Kidney capillary endothelial cell (primary cell): ENCODE data around the gene CLEC16A.

Experiments used
- DNase-seq: peaks from one replicate; pipeline ENCODE4 v3.0.0-alpha.2; 2018; ENCODE audit warnings: low spot score

Gene CLEC16A

GRCh38 chr16:11060842-11061241 lies 116.5 kb downstream of the CLEC16A start:
- no peak for DNase-seq

DNA sequence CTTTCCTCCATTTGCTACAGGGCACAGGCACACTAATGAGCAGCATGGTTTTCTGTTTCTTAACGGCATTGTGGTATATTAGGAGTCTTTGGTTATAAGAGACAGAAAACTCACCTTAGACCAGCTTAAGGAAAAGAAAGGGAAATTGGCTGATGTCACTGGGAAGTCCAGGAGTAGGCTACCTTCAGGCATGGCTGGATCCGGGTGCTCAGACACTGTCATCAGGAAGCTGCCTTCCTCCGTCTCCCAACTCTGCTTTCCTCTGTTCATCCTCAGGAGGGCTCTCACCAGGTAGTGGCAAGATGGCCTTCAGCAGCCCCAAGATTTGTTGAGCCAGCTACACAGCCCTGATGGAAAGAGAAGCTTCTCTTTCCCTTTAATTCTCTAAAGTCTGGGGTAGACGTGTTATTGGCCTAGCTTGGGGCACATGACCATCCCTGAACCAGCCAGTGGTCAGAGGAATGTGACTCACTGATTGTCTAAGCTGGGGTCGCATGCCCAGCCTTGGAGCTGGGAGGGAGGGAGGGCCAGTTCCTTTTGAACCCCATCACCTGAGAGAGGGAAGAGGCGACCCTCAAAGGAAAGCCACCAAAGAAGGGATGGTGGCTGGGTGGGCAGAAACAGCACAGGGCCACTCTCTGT lies 117.4 kb downstream of the CLEC16A start:
- no peak for DNase-seq

DNA sequence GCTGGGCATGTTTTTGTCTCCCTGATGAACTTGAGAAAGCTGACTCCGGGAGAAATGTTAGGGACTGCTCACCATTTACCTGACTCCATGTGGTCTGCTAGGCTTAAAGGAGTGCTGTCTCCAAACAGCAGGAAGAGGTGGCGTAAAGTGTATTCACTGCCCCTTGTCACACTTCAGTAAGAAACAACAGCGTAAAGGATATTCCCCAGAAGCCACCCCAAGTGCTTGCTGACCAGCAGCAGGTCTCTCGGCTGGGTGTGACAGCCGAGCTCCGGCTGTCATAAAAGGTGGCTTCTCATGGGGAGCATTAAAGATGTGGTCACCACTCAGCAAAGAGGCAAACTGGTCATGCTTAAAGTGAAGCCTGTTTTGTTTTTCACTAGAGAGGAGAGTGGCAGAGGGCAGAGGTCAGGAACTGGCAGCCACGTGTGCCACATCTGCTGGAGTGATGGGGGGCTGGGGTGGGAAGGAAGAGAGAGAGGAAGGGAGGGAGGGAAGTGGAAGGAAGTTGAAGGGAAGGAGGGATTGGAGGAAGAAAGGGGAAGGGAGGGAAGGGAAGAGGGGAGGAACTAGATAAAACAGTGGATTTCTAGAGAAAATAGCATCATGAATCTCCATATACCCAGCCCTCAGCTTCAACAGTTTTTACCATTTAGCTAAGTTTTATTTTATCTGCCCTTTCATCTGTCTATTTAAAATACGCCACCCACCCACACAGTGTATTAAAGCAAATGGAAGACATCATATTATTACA lies 119.3 kb downstream of the CLEC16A start:
- no peak for DNase-seq

DNA sequence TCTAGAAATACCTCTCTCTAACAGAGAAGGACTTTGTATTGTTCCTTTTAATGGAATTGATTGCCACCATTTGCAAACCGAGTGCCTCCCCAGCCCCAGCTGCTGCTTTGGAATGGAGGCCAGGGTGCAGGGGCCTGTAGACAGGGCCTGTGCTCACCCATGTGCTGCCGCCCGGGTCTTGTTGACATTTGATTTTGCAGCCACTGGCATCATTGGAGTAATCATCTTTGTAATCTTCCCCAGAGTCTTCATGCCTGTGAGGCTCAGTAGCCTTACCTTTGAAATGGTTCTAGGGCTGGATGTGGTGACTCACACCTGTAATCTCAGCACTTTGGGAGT lies 119.8 kb downstream of the CLEC16A start:
- DNase-seq: no peak

GRCh38 chr16:11064851-11065250 lies 120.5 kb downstream of the CLEC16A start:
- no peak for DNase-seq

DNA sequence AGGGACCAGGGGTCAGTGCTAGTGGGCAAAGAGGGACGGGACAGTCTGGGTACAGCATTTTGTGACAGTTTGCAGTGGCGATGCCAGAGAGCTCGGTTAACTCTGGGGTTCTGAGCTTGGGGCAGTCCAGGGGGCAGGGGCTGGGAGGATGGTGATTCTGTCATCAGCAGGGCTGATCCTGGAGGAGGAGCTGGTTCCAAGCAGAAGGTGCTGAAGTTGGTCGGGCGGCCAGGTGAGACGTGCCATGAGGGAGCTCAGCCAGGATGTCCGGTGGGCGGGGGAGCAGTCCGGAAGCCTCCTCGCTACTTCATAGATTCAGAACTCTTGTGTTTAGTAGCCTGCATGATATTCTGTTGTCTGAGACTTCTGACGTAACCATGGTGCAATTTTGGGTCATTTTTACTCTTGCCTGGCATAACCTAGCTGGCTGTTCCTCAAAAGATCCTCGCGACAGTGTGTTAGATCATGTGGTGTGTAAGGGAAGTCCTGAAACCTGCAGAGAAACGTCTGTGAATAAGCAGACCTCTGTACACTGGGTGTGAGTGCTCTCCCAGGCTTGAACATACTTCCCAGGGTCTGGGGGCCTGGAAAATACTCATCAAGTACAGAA lies 122.0 kb downstream of the CLEC16A start:
- no peak for DNase-seq

GRCh38 chr16:11067266-11067665 lies 122.9 kb downstream of the CLEC16A start:
- no peak for DNase-seq

DNA sequence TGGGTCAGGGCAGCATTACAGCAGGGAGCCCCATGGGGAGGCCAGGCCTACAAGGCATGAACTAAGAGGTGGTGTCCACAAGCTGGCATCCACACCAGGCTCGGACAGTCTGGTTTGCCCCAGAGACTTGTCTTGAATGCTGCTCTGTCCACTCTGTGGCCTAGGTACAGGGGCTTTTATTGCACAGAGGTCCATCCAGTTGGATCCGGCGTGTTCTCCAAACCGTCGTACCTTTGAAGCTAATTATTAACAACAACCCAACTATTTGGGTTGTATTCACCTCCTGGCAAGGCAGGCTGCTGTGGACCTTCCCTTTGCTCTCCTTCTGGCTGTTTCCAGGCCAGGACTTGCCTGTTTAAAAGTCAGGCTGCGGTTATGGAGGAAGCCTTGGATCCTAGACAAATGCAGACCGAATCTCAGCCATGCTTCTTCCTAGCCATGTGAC lies 123.4 kb downstream of the CLEC16A start:
- no peak for DNase-seq

DNA sequence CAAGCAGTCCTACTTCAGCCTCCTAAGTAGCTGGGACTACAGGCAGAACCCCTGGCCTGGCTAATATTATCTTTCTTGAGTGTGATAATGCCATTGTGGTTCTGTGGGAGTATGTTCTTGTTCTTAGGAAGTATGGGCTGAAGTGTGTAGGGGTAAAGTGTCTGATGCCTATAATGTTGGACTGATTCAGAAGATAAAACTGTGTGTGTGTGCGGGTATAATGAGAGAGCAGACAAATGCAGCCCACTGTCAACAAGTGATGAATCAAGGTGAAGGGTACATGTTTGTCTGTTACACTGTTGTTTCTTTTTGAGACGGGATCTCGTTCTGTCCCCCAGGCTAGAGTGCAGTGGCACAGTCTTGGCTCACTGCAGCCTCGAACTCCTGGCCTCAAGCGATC lies 127.5 kb downstream of the CLEC16A start:
- no peak for DNase-seq

GRCh38 chr16:11072420-11073153 lies 128.2 kb downstream of the CLEC16A start:
- DNase-seq: no peak

DNA sequence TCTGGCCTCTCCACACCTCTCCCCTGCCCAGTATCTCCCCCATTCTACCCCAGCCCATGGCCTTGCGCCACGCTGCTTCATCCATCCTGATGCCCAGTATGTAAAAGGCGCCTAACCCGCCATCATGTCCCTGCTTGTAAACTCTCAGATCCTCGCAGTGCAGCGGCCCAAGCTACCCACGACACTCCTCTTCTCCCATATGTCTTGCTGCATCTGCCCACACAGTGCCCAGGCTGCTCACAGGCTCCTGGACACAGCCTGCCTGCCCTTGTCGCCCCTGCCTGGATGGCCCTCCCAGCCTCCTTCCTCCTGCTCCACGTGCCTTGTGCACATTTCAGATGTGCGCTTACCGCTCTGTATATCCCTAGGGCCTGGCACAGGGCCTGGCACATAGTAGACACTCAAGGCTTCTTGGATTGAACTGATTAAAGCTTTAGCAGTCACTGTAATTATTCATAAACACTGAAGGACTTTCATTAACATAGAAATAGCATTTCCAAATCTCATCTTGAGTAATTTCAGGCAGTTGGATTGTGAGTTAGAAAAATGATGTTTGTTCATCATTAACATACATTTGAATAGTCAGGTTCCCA lies 129.1 kb downstream of the CLEC16A start:
- DNase-seq: no peak

DNA sequence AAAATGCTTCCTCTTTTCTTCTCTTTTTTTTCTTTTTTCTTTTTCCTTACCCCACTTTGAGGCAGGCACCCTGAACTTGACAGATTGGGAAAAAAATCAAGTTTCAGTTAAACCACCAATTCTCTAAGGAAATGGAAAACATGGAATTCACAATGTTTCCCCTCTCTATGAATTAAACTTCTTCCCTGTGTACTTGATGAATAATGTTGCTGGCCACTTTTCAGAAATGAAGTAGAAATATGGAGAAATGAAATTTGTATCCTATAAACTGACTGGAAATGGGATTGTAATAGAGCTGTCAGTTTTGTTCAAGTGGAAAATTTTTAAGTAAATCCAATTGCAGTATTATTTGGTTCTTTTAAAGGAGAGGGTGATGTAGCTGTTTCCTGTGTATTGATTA lies 129.8 kb downstream of the CLEC16A start:
- no peak for DNase-seq

DNA sequence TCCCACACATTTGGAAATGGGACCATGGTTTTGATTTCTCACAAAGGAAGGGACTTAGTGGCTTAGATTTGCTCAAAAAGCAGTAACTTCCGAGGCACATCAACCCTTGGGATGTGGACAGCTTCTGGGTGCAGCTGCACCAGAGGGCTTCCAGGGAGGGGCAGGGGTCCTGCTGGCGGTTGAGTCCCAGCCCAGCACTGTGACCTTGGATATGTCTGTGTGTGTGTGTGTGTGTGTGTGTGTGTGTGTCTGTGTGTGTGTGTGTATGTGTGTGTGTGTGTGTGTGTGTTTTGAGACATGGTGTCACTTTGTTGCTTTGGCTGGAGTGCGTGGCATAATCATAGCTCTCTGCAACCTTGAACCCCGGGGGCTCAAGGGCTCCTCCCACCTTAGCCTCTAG lies 130.8 kb downstream of the CLEC16A start:
- DNase-seq: no peak

DNA sequence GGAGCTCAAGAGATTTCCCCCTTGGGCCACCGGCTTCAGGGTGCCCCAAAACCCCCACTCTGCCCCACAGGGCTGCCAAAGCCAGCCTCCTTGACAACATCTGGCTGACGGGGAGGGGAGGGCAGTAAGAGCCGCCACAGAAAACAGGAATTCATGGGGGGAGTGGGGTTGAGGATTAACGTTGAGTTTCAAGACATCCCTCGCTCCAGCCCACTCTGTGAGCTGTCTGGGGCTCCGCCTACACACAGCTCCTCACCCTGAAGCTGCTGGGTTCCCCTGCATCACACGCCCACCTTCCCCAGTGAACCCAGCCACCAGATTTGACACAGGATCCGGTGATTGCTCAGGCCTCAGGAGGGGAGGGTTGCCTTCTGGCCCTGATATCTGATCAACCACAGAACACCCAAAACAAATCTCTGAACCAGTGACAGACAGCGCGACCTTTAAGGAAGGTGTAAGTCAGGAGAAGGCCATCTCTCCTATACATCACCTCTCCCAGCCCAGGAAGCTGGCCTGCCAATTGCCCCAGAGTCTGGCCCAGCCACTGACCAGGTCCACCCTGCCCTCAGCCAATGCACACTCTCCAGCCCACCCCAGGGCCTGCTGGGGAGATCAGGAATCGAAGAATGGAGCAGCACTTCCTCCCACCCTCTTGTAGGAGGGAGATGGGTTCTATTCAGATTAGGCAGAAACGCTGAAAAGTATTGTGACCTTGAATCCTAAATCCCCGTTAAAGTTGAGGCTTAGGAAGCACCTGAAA lies 132.1 kb downstream of the CLEC16A start:
- DNase-seq: no peak

- no peak for DNase-seq
Measured at GRCh38 chr16:11078812-11079459, 134.6 kb downstream of the CLEC16A start.

GRCh38 chr16:11079652-11080187 lies 135.4 kb downstream of the CLEC16A start:
- DNase-seq: peak; percentile 16

DNA sequence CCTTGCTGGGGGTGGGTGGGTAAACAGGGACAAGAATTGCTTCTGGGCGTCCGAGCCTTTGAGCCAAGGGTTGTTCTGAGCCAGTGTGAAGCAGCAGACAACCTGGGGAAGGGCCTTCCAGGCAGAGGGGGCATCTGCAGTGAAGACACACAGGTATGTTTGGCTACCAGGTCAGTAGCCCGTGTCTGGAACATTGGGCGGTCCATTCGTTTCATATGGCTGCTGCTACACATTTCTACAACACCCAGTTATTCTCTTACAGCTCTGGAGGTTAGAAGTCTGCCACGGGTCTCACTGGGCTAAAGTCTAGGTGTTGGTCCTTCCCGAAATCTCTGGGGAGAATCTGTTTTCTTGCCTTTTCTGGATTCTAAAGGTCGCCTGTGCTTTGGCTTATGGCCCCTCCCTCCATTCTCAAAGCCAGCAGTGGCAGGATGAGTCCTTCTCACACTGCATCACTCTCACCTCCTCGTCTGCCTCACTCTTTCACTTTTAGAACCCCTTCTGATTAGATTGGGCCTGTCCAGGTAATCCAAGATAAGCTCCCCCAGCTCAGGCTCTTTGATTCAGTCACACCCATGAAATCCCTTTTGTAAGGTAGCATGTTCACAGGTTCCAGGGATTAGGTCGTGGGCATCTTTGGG lies 136.1 kb downstream of the CLEC16A start:
- DNase-seq: no peak

DNA sequence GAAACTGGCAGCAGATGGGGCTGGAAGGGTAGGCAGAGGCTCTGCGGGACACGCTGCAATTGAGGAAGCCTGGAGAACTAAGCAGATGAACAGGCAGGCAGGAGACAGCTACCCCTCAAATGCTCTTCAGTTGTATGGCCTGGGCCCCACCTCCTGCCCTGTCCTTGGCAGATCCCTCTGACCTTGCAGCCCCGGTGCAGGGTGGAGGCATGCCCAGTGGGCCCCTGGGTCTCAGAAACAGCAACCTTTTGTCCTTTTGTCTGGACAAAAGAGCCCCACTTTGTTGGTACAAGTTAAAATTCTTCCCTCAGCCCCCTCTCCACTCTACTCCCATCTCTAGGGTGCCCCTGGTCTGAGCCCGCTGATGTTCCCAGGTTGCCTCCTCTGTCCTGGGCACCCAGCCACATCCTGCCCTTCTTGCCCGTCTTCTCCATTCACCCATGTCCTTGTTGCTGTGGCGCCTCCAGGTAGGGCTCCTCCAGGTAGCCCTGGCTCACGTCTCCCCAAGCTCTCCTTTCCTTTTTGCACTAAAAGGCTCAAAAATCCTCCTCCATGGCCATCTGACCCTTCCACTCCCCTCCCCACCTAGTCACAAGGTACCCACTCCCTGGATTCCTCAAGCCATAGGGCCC lies 136.8 kb downstream of the CLEC16A start:
- DNase-seq: no peak

DNA sequence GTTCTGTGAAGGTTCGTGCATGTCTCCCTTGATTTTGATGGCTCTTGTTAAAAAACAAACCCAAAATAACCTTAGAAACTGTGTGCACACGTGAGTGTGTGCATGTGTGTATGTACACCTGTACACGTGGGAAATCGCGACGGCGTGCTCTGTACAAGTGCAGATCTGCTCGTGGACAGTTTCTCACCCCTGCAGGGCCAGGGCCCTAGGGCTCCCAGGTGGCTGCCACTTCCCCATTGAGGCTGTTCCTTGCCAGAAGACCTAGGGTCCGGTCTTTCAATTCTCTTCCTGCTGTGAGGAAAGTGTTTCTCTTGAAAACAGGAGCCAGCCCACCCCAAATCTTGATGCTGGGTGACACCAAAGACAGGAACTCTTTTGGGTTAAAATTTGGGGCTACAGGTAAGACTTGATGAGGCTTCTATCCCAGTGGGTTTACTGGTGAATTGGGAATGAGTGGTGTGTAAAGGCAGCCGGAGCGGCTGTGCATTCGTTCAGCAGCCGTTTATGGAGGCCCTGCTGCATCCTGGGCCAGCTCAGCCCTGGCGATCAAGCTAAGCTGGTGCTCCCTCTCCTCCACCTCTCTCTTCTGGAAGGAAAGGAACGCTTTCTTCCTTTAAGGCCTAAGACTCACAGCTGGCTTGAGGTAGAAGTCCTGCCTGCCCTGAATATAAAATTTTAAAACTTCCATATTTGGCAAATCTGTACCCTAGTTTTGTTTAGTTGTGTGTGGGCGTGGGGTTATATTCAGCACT lies 137.9 kb downstream of the CLEC16A start:
- no peak for DNase-seq
